ENCODE measurements around the gene NRG3.

GRCh38 chr10:82056391-82056790 lies 181.4 kb downstream of the NRG3 start:
- TF ChIP-seq EP300 (IDR thresholded peaks at IDR 0.05): no peak
- no peak for TF ChIP-seq CTCF (IDR thresholded peaks at IDR 0.05)
- TF ChIP-seq POLR2AphosphoS5 (IDR thresholded peaks at IDR 0.05): no peak
- TF ChIP-seq POLR2A (IDR thresholded peaks at IDR 0.05; ENCODE audit: low read depth): no peak

Data from esophagus muscularis mucosa (tissue), 4 donors.